ENCODE results near the gene HRAS. TPM values are rescaled to one million over a fixed set of nuclear protein-coding genes. Genes with fewer than 3 reads are reported as not detected.

Gene HRAS
- total and polyA plus RNA-seq, 2 donors (not counting 1 experiment from before 2014, with no cell fraction given) = 63.5 to 86.0 TPM

GRCh38 chr11:559020-559620, 23.7 kb upstream of the HRAS start:
- H3K79me2 ChIP-seq (ENCODE audit: control insufficient read depth, insufficient read depth, low read length) = peaks cover 18% of the 10 kb centered on the region
- DNase-seq (peak; percentile 41), ATAC-seq (ENCODE audit: low read depth) (no peak)
- H3K27ac Mint-ChIP-seq = peak overlapping the region; percentile 15
- intact Hi-C loops (cut with micrococcal nuclease) = no loop called here
- no peak overlapping the region for H3K4me3 ChIP-seq (ENCODE audit: control extremely low read depth in 1 of 5, extremely low read depth in 1 of 5, insufficient read depth in 1 of 5, low read depth in 2 of 5, low read length in 4 of 5)
- H3K4me1 Mint-ChIP-seq = peaks cover 19% of the 10 kb centered on the region
- no peak overlapping the region for H3K4me2 ChIP-seq (replicated peaks; ENCODE audit: low read depth, low read length, poor library complexity, severe bottlenecking)
- WGBS (ENCODE audit: insufficient coverage) = 87% methylated on average over 13 of the region's 15 CpGs
- no peaks in the 10 kb centered on the region for H3K9me3 Mint-ChIP-seq (ENCODE audit: insufficient read depth)
- no peaks in the 10 kb centered on the region for H3K27me3 Mint-ChIP-seq
- H3K27ac ChIP-seq (ENCODE audit: low read length in 2 of 2) = no peak overlapping the region
- CTCF ChIA-PET = interaction anchor here (0.9 to 1.9 kb wide), 4 partner anchors 17 to 167 kb away, joined by 3 to 6 read pairs (median 4); no protein-coding TSS in a partner anchor
- H3K9me3 ChIP-seq (ENCODE audit: control extremely low read depth in 1 of 3, control insufficient read depth in 2 of 3, insufficient read depth in 1 of 3, low read length in 2 of 3) = no peaks in the 10 kb centered on the region
- H4K20me1 ChIP-seq (ENCODE audit: control insufficient read depth, insufficient read depth, low read length, poor library complexity, severe bottlenecking) = peaks cover 36% of the 10 kb centered on the region
- POLR2A ChIA-PET = interaction anchor here (0.5 to 0.7 kb wide), 3 partner anchors 23 to 95 kb away, joined by 3 to 5 read pairs (median 3); partner anchors contain the start of gene HRAS
- H3K36me3 ChIP-seq (replicated peaks in 1 of 2; ENCODE audit: control extremely low read depth in 1 of 2, control insufficient read depth in 1 of 2, extremely low read depth in 1 of 2, insufficient read depth in 2 of 2, low read length in 1 of 2) = no peaks in the 10 kb centered on the region
- peaks cover 21 to 36% of the 10 kb centered on the region in 2 donors for H3K4me1 ChIP-seq (ENCODE audit: control insufficient read depth in 2 of 2, insufficient read depth in 2 of 2, low read length in 2 of 2)
- H3K27me3 ChIP-seq (replicated peaks in 1 of 4; ENCODE audit: control extremely low read depth in 1 of 4, control insufficient read depth in 3 of 4, insufficient read depth in 4 of 4, low read length in 3 of 4) = peaks cover 0 to 8% (median 2%) of the 10 kb centered on the region in 4 experiments
- H3K9ac ChIP-seq (ENCODE audit: low read length) = no peak overlapping the region
- H3K4me3 Mint-ChIP-seq = peak overlapping the region; percentile 47
- TF ChIP-seq, protein P1, sequence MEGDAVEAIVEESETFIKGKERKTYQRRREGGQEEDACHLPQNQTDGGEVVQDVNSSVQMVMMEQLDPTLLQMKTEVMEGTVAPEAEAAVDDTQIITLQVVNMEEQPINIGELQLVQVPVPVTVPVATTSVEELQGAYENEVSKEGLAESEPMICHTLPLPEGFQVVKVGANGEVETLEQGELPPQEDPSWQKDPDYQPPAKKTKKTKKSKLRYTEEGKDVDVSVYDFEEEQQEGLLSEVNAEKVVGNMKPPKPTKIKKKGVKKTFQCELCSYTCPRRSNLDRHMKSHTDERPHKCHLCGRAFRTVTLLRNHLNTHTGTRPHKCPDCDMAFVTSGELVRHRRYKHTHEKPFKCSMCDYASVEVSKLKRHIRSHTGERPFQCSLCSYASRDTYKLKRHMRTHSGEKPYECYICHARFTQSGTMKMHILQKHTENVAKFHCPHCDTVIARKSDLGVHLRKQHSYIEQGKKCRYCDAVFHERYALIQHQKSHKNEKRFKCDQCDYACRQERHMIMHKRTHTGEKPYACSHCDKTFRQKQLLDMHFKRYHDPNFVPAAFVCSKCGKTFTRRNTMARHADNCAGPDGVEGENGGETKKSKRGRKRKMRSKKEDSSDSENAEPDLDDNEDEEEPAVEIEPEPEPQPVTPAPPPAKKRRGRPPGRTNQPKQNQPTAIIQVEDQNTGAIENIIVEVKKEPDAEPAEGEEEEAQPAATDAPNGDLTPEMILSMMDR (IDR thresholded peaks at IDR 0.05) = no peak
- no peak for TF ChIP-seq EZH2 (IDR thresholded peaks at IDR 0.05; ENCODE audit: borderline replicate concordance, insufficient read depth, low read depth, low read length, poor library complexity, severe bottlenecking)
- no peak overlapping the region for H2AFZ ChIP-seq (ENCODE audit: insufficient read depth, low read depth, low read length, poor library complexity, severe bottlenecking)

DNA sequence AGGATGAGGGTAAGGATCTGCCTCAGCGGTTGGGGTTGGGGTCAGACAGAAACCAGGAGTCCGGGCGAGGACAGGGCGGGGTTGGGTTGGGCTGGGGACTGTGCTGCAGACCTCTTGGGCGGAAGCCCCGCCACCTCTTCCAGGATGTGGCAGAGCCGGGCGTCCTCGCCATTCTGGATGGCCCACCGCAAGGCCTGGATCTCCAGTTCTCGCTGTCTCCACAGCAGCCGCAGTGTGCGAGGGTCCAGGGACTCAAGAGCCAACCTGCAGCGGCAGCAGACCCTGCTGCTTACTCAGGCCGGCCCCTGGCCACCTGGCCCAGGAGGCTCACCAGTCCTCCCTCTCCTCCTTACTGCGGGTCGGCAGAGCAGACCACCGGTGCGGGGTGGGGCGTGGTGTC, 23.1 kb upstream of the HRAS start:
- no peak overlapping the region for H3K27ac ChIP-seq (ENCODE audit: low read length in 2 of 2)
- Mint-ChIP-seq H3K27me3 (no peaks in the 10 kb centered on the region), H3K4me1 (peaks cover 19% of the 10 kb centered on the region), H3K27ac (no peak overlapping the region), H3K9me3 (ENCODE audit: insufficient read depth) (no peaks in the 10 kb centered on the region), H3K4me3 (no peak overlapping the region)
- H4K20me1 ChIP-seq (ENCODE audit: control insufficient read depth, insufficient read depth, low read length, poor library complexity, severe bottlenecking) = peaks cover 35% of the 10 kb centered on the region
- H3K9me3 ChIP-seq (ENCODE audit: control extremely low read depth in 1 of 3, control insufficient read depth in 2 of 3, insufficient read depth in 1 of 3, low read length in 2 of 3) = no peaks in the 10 kb centered on the region
- H3K9ac ChIP-seq (ENCODE audit: low read length) = no peak overlapping the region
- H3K36me3 ChIP-seq (replicated peaks in 1 of 2; ENCODE audit: control extremely low read depth in 1 of 2, control insufficient read depth in 1 of 2, extremely low read depth in 1 of 2, insufficient read depth in 2 of 2, low read length in 1 of 2) = no peaks in the 10 kb centered on the region
- ChIA-PET POLR2A (interaction anchor here (0.5 to 0.7 kb wide), 2 partner anchors 23 to 96 kb away, joined by 3 to 5 read pairs; partner anchors contain the start of gene HRAS), CTCF (interaction anchor here (1.9 kb wide), 1 partner anchor 168 kb away, joined by 4 read pairs; no protein-coding TSS in a partner anchor)
- 90% methylated on average over 19 of the region's 20 CpGs for WGBS (ENCODE audit: insufficient coverage)
- DNase-seq (no peak), ATAC-seq (ENCODE audit: low read depth) (no peak)
- H3K4me1 ChIP-seq (ENCODE audit: control insufficient read depth in 2 of 2, insufficient read depth in 2 of 2, low read length in 2 of 2) = peaks cover 22 to 42% of the 10 kb centered on the region in 2 donors
- H3K4me2 ChIP-seq (replicated peaks; ENCODE audit: low read depth, low read length, poor library complexity, severe bottlenecking) = no peak overlapping the region
- peaks cover 0 to 8% (median 2%) of the 10 kb centered on the region in 4 experiments for H3K27me3 ChIP-seq (replicated peaks in 1 of 4; ENCODE audit: control extremely low read depth in 1 of 4, control insufficient read depth in 3 of 4, insufficient read depth in 4 of 4, low read length in 3 of 4)
- no peak overlapping the region for H3K4me3 ChIP-seq (ENCODE audit: control extremely low read depth in 1 of 5, extremely low read depth in 1 of 5, insufficient read depth in 1 of 5, low read depth in 2 of 5, low read length in 4 of 5)
- no peak overlapping the region for H2AFZ ChIP-seq (ENCODE audit: insufficient read depth, low read depth, low read length, poor library complexity, severe bottlenecking)
- H3K79me2 ChIP-seq (ENCODE audit: control insufficient read depth, insufficient read depth, low read length) = peaks cover 18% of the 10 kb centered on the region
- TF ChIP-seq, protein P1 (IDR thresholded peaks at IDR 0.05) = no peak
- TF ChIP-seq EZH2 (IDR thresholded peaks at IDR 0.05; ENCODE audit: borderline replicate concordance, insufficient read depth, low read depth, low read length, poor library complexity, severe bottlenecking) = no peak
- intact Hi-C loops (cut with micrococcal nuclease) = no loop called here

Data from B cell (primary cell).